Smooth muscle cell of trachea (primary cell): ENCODE measurements around the gene HLA-DRA. TPM values are rescaled to one million over a fixed set of nuclear protein-coding genes. Genes with fewer than 3 reads are reported as not detected.

Experiments used
- total RNA-seq: library from RNA; depleted of rRNA; stranded (reverse); fragments of >200 nt; gene quantifications from 2 replicates; pipeline ENCODE4 v1.2.1, GENCODE V29; 2014

The HLA-DRA gene
- total RNA-seq = 0.15 and 0.17 TPM in 2 replicates

DNA sequence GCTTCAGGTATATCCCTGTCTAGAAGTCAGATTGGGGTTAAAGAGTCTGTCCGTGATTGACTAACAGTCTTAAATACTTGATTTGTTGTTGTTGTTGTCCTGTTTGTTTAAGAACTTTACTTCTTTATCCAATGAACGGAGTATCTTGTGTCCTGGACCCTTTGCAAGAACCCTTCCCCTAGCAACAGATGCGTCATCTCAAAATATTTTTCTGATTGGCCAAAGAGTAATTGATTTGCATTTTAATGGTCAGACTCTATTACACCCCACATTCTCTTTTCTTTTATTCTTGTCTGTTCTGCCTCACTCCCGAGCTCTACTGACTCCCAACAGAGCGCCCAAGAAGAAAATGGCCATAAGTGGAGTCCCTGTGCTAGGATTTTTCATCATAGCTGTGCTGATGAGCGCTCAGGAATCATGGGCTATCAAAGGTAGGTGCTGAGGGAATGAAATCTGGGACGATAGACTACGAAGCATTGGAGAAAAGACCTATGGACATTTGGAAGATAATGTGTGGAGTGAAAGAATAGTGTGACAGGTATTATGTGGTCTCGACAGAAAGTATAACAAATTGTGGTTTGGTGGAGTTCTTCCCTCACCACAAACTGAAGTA lies at the start of gene HLA-DRA:
Gene HLA-DRA (plus strand): TSS at position 286 of the 613 bp plus-strand sequence. CDS start 64 bp downstream, at position 350.

DNA sequence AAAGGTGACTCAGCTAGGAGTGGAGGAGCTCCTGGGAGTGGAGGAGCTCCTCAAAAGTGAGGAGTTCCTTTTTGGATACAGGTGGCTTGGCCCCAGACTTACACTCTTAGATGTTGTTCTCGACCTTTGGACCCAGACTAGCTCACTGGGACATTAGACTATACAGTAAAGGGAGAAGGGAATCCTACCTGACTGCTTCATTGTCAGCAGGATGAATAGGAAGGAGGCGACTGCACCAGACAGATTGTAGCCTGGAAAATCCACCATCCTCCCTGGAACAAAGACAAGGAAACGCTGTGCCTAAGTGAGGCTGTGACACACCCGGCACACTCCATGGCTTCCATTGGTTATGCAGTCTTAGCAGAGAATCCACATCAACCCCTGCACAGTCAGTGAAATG lies 32.8 kb upstream of the HLA-DRA start, which contains the start of gene BTNL2:
Gene BTNL2 (minus strand): TSS at position 325 of the 400 bp plus-strand sequence. CDS start 58 bp downstream, at position 267.

Other genes with a start within 250 kb of the HLA-DRA start
- 57.5 and 61.2 TPM in 2 replicates for gene PBX2, start 249.7 kb upstream of the HLA-DRA start, total RNA-seq
- 1.3 and 1.8 TPM in 2 replicates for gene GPSM3, start 247.2 kb upstream of the HLA-DRA start, total RNA-seq
- 1.3 and 2.0 TPM in 2 replicates for gene NOTCH4, start 215.8 kb upstream of the HLA-DRA start, total RNA-seq
- gene TSBP1, start 68.0 kb upstream of the HLA-DRA start, total RNA-seq = not detected in 2 replicates
- not detected in 2 replicates for gene BTNL2, start 32.7 kb upstream of the HLA-DRA start, total RNA-seq
- gene HLA-DRB5, start 90.4 kb downstream of the HLA-DRA start, total RNA-seq = 0.15 TPM in 1 of 2 replicates, not detected in the other
- gene HLA-DRB1, start 150.0 kb downstream of the HLA-DRA start, total RNA-seq = 0.17 TPM in 1 of 2 replicates, not detected in the other
- not detected in 2 replicates for gene HLA-DQA1, start 197.5 kb downstream of the HLA-DRA start, total RNA-seq
- not detected in 2 replicates for gene HLA-DQB1, start 226.8 kb downstream of the HLA-DRA start, total RNA-seq